ENCODE measurements around the gene SLC2A3. TPM values are rescaled to one million over a fixed set of nuclear protein-coding genes. Genes with fewer than 3 reads are reported as not detected.

The SLC2A3 gene
- total RNA-seq, 1 donor from 2014 or later = 562 TPM

GRCh38 chr12:7879246-7879645 lies 56.7 kb downstream of the SLC2A3 start:
- no peaks in the 10 kb centered on the region for H3K36me3 Mint-ChIP-seq (ENCODE audit: low read depth, unreplicated experiment)
- H3K9me3 Mint-ChIP-seq (ENCODE audit: unreplicated experiment) = no peaks in the 10 kb centered on the region
- H3K27me3 Mint-ChIP-seq (ENCODE audit: unreplicated experiment) = no peaks in the 10 kb centered on the region
- no peak for TF ChIP-seq CTCF (IDR thresholded peaks at IDR 0.05; ENCODE audit: unreplicated experiment)
- no peak overlapping the region for H3K27ac Mint-ChIP-seq (ENCODE audit: unreplicated experiment)
- no peaks in the 10 kb centered on the region for H3K4me1 Mint-ChIP-seq (ENCODE audit: unreplicated experiment)
- DNase-seq (ENCODE audit: low spot score) = no peak
- no peak overlapping the region for H3K4me3 Mint-ChIP-seq (ENCODE audit: unreplicated experiment)

GRCh38 chr12:7877420-7877819 lies 58.6 kb downstream of the SLC2A3 start:
- H3K27me3 Mint-ChIP-seq (ENCODE audit: unreplicated experiment) = peaks cover 3% of the 10 kb centered on the region

GRCh38 chr12:7872566-7873319 lies 63.2 kb downstream of the SLC2A3 start, which contains the start of gene SLC2A14:
TSS of gene SLC2A14 (minus strand) at chr12:7872915. CDS start at chr12:7869880, 3,035 bp downstream.
- Mint-ChIP-seq H3K27ac (ENCODE audit: unreplicated experiment) (no peak within 1 kb of the TSS), H3K27me3 (ENCODE audit: unreplicated experiment) (peaks cover 3% of the 10 kb centered on the region), H3K4me1 (ENCODE audit: unreplicated experiment) (peaks cover 7% of the 10 kb centered on the region), H3K4me3 (ENCODE audit: unreplicated experiment) (no peak within 1 kb of the TSS), H3K36me3 (ENCODE audit: low read depth, unreplicated experiment) (no peaks in the 10 kb centered on the region), H3K9me3 (ENCODE audit: unreplicated experiment) (no peaks in the 10 kb centered on the region)
- no peak for DNase-seq (ENCODE audit: low spot score)
- no peak for TF ChIP-seq CTCF (IDR thresholded peaks at IDR 0.05; ENCODE audit: unreplicated experiment)

More at GRCh38 chr12:7877420-7877819, 58.6 kb downstream of the SLC2A3 start:
- H3K36me3 Mint-ChIP-seq (ENCODE audit: low read depth, unreplicated experiment) = no peaks in the 10 kb centered on the region
- H3K4me1 Mint-ChIP-seq (ENCODE audit: unreplicated experiment) = no peaks in the 10 kb centered on the region
- H3K27ac Mint-ChIP-seq (ENCODE audit: unreplicated experiment) = no peak overlapping the region
- H3K9me3 Mint-ChIP-seq (ENCODE audit: unreplicated experiment) = no peaks in the 10 kb centered on the region
- no peak for DNase-seq (ENCODE audit: low spot score)
- no peak overlapping the region for H3K4me3 Mint-ChIP-seq (ENCODE audit: unreplicated experiment)
- no peak for TF ChIP-seq CTCF (IDR thresholded peaks at IDR 0.05; ENCODE audit: unreplicated experiment)

GRCh38 chr12:7870335-7870734 lies 65.7 kb downstream of the SLC2A3 start:
- H3K4me1 Mint-ChIP-seq (ENCODE audit: unreplicated experiment) = peaks cover 7% of the 10 kb centered on the region
- H3K4me3 Mint-ChIP-seq (ENCODE audit: unreplicated experiment) = no peak overlapping the region
- peaks cover 3% of the 10 kb centered on the region for H3K27me3 Mint-ChIP-seq (ENCODE audit: unreplicated experiment)
- TF ChIP-seq CTCF (IDR thresholded peaks at IDR 0.05; ENCODE audit: unreplicated experiment) = no peak
- no peaks in the 10 kb centered on the region for H3K9me3 Mint-ChIP-seq (ENCODE audit: unreplicated experiment)
- no peak overlapping the region for H3K27ac Mint-ChIP-seq (ENCODE audit: unreplicated experiment)
- no peaks in the 10 kb centered on the region for H3K36me3 Mint-ChIP-seq (ENCODE audit: low read depth, unreplicated experiment)
- DNase-seq (ENCODE audit: low spot score) = no peak

Other genes with a start within 250 kb of the SLC2A3 start
- 77.7 TPM for gene GDF3, start 240.4 kb downstream of the SLC2A3 start, total RNA-seq (ENCODE audit: unreplicated experiment)
- 0.26 TPM for gene DPPA3, start 224.8 kb downstream of the SLC2A3 start, total RNA-seq (ENCODE audit: unreplicated experiment)
- gene CLEC4C, start 188.8 kb downstream of the SLC2A3 start, total RNA-seq (ENCODE audit: unreplicated experiment) = not detected
- not detected for gene NANOGNB, start 171.0 kb downstream of the SLC2A3 start, total RNA-seq (ENCODE audit: unreplicated experiment)
- gene NANOG, start 146.8 kb downstream of the SLC2A3 start, total RNA-seq (ENCODE audit: unreplicated experiment) = 4.5 TPM
- gene SLC2A14, start 63.3 kb downstream of the SLC2A3 start, total RNA-seq (ENCODE audit: unreplicated experiment) = 0.64 TPM
- gene FOXJ2, start 96.5 kb upstream of the SLC2A3 start, total RNA-seq (ENCODE audit: unreplicated experiment) = 42.7 TPM
- gene C3AR1, start 130.2 kb upstream of the SLC2A3 start, total RNA-seq (ENCODE audit: unreplicated experiment) = 0.49 TPM
- gene NECAP1, start 146.1 kb upstream of the SLC2A3 start, total RNA-seq (ENCODE audit: unreplicated experiment) = 21.7 TPM
- 0.82 TPM for gene CLEC4A, start 187.4 kb upstream of the SLC2A3 start, total RNA-seq (ENCODE audit: unreplicated experiment)
- not detected for gene ZNF705A, start 220.8 kb upstream of the SLC2A3 start, total RNA-seq (ENCODE audit: unreplicated experiment)

All from endothelial cell (in vitro differentiated cells).